ENCODE data around the gene TK1. TPM values are rescaled to one million over a fixed set of nuclear protein-coding genes. Genes with fewer than 3 reads are reported as not detected.

The TK1 gene
- total RNA-seq, 1 donor from 2014 or later: 41.2 TPM

DNA sequence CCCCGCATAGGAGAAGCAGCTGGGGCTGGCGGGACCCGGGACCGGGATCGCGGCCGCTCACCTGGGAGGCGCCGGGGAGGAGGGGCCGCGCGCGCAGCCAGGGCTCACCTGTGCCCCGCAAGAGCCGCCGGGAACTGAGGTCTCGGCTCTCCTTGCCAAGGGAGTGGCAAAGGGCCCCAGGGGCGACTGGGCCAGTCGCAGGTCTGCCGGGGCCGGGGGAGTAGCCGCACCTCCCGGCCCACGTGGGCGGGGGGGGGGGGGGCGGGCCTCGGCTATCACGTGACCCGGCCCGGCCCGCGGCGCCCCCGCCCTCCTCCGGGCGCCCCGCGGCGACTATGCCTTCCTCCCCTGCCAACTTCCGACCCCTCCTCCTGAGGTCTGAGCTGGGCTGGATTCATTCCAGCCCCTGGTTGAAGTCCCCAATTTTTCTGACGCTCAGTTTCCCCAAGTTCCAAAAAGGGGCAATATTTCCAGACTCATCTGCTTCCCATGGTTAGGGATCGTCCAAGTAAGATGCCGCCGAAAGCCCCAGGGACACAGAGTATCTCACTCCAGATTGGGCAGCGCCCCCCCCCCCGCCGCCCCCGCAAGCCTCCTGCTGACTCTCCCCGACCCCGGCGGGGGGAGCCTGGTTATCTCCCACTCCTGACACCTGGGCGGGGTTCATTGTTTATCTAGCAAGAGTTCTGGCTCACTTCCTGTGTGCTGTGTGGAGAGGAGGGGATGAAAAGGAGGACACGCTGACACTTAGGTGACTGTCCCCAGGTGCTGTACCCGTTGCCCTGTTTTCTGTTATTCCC lies 58.1 kb downstream of the TK1 start, which contains the start of gene TMC6:
Gene TMC6, minus strand, starts transcription at position 205 of the 800 bp plus-strand sequence. CDS start 1,923 bp downstream, outside the sequence.
- DNase-seq (ENCODE audit: extremely low spot score, unreplicated experiment): no peak
- Mint-ChIP-seq H3K27ac (peak within 1 kb of the TSS; percentile 89), H3K27me3 (peaks cover 5% of the 10 kb centered on the region), H3K9me3 (no peaks in the 10 kb centered on the region), H3K4me1 (ENCODE audit: unreplicated experiment) (peaks cover 10% of the 10 kb centered on the region), H3K4me3 (peak within 1 kb of the TSS; percentile 93), H3K36me3 (peaks cover 2% of the 10 kb centered on the region)
- TF ChIP-seq, protein P1, sequence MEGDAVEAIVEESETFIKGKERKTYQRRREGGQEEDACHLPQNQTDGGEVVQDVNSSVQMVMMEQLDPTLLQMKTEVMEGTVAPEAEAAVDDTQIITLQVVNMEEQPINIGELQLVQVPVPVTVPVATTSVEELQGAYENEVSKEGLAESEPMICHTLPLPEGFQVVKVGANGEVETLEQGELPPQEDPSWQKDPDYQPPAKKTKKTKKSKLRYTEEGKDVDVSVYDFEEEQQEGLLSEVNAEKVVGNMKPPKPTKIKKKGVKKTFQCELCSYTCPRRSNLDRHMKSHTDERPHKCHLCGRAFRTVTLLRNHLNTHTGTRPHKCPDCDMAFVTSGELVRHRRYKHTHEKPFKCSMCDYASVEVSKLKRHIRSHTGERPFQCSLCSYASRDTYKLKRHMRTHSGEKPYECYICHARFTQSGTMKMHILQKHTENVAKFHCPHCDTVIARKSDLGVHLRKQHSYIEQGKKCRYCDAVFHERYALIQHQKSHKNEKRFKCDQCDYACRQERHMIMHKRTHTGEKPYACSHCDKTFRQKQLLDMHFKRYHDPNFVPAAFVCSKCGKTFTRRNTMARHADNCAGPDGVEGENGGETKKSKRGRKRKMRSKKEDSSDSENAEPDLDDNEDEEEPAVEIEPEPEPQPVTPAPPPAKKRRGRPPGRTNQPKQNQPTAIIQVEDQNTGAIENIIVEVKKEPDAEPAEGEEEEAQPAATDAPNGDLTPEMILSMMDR (conservative IDR thresholded peaks at IDR 0.05): no peak

GRCh38 chr17:78127888-78128550 lies 58.8 kb downstream of the TK1 start:
- Mint-ChIP-seq H3K27ac (peak overlapping the region; percentile 89), H3K36me3 (peaks cover 6% of the 10 kb centered on the region), H3K9me3 (no peaks in the 10 kb centered on the region), H3K4me3 (peak overlapping the region; percentile 87), H3K27me3 (peaks cover 4% of the 10 kb centered on the region), H3K4me1 (ENCODE audit: unreplicated experiment) (peaks cover 9% of the 10 kb centered on the region)
- no peak for DNase-seq (ENCODE audit: extremely low spot score, unreplicated experiment)
- TF ChIP-seq, protein P1 (conservative IDR thresholded peaks at IDR 0.05): no peak

DNA sequence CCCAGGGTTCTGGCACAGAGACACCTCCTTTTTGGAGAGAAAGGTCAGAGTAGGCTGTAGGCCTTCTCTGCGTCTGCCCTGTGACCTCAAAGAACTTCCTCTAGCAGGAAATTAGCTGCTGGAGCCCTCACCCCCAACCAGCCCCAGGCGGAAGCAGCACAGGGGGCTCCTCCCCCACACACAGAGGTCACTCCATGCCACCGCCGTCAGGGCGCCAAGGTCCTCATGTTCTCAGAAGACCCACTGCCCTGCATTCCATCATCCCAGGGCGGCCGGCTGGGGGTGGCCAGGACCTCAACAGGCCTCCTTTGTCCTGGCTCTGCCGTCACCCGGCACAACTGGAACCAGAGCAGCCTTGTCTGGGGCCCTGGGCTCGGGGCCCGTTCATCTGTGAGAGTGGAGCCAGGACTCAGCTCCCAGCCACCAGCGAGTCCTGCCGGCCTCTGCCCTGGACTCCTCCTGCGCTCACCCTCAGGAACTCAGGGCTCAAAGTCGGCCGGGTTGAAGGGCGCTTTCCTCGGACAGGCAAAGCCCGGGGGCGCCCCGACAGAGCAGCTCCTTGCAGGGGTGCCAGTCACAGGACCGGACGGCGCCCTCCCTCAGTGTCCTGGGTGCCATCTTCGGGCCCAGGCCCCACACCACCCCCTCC lies 59.5 kb downstream of the TK1 start:
- Mint-ChIP-seq H3K4me3 (peak overlapping the region; percentile 87), H3K36me3 (peaks cover 7% of the 10 kb centered on the region), H3K27me3 (peaks cover 4% of the 10 kb centered on the region), H3K4me1 (ENCODE audit: unreplicated experiment) (peaks cover 9% of the 10 kb centered on the region), H3K27ac (peak overlapping the region; percentile 89), H3K9me3 (no peaks in the 10 kb centered on the region)
- TF ChIP-seq, protein P1 (conservative IDR thresholded peaks at IDR 0.05): no peak
- no peak for DNase-seq (ENCODE audit: extremely low spot score, unreplicated experiment)

- H3K9me3 Mint-ChIP-seq: no peaks in the 10 kb centered on the region
- TF ChIP-seq, protein P1 (conservative IDR thresholded peaks at IDR 0.05): no peak
- peaks cover 7% of the 10 kb centered on the region for H3K36me3 Mint-ChIP-seq
- no peak for DNase-seq (ENCODE audit: extremely low spot score, unreplicated experiment)
- peaks cover 9% of the 10 kb centered on the region for H3K4me1 Mint-ChIP-seq (ENCODE audit: unreplicated experiment)
- H3K27ac Mint-ChIP-seq: peak overlapping the region; percentile 89
- peaks cover 4% of the 10 kb centered on the region for H3K27me3 Mint-ChIP-seq
- H3K4me3 Mint-ChIP-seq: peak overlapping the region; percentile 87
These were observed 60.0 kb downstream of the TK1 start for GRCh38 chr17:78126895-78127238.

DNA sequence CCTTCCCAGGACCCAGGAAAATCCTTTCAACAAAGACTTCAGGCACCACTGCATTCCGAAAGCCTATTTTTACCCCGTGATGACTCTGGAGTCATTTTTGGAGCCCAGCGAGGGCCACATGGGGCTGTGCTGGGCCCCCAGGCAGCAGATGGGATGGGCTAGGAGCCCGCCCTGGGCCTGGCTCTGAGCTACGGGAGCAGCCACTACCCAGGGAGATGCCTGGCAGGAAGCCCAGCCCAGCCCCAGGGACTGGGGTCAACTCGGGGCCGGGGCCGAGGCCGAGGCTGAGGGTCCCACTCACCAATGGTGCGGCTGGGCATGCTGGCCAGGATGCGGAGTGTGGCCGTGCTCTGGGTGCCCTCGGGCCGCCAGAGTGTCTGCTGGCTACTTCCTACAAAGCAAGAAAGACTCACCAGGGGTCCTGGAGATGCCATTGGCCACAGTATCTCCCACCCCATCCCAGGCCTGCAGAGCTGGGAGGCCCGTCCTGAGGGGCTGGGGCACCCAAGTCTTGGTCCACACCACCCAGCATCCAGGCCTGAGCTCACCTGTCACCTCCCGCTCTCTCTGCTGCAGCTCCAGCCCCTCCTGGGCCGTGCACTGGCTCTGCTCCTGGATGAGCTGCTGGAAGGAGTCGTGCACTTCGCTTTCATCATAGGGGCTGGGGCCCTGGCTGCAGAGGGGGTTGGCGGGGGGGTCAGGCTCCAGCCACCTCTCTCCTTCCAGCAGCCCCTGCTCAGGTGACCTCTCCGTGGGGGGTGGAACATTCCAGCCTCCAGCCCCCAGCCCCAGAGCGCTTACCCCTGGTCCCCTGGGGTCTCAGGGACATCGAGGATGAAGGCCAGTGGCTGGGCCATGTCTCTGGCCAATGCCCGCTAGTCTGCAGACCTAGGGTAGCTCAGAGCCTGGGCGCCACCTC lies 60.6 kb downstream of the TK1 start:
- peaks cover 9% of the 10 kb centered on the region for H3K4me1 Mint-ChIP-seq (ENCODE audit: unreplicated experiment)
- peak overlapping the region; percentile 59 for H3K4me3 Mint-ChIP-seq
- peaks cover 7% of the 10 kb centered on the region for H3K36me3 Mint-ChIP-seq
- TF ChIP-seq, protein P1 (conservative IDR thresholded peaks at IDR 0.05): no peak
- H3K27ac Mint-ChIP-seq: no peak overlapping the region
- no peaks in the 10 kb centered on the region for H3K9me3 Mint-ChIP-seq
- H3K27me3 Mint-ChIP-seq: peaks cover 4% of the 10 kb centered on the region
- no peak for DNase-seq (ENCODE audit: extremely low spot score, unreplicated experiment)
